ENCODE results near the gene ARIH2. TPM values are rescaled to one million over a fixed set of nuclear protein-coding genes. Genes with fewer than 3 reads are reported as not detected.
A peak's percentile ranks its signal among the peaks of the same experiment; 100 is the strongest.

The ARIH2 gene
- total RNA-seq, 1 donor from 2014 or later = 59.4 TPM

GRCh38 chr3:49020330-49021212 is 101.9 kb downstream of the ARIH2 start:
- TF ChIP-seq POLR2A (IDR thresholded peaks at IDR 0.05) (no peak), CTCF (IDR thresholded peaks at IDR 0.05) (no peak), POLR2AphosphoS5 (IDR thresholded peaks at IDR 0.05; ENCODE audit: insufficient read depth in 1 of 2, low read depth in 1 of 2) (no peak)
- intact Hi-C loops (cut with DNase I) = no loop called here
- Histone ChIP-seq H3K9me3 (no peaks in the 10 kb centered on the region), H3K4me3 (peak overlapping the region; percentile 95 to 99), H3K27me3 (no peaks in the 10 kb centered on the region), H3K27ac (peak overlapping the region; percentile 99), H3K36me3 (peaks cover 0 to 34% of the 10 kb centered on the region in 2 donors), H3K4me1 (peaks cover 54% of the 10 kb centered on the region)
- no peak for DNase-seq (ENCODE audit: extremely low spot score in 2 of 2)

- Histone ChIP-seq H3K9me3 (no peaks in the 10 kb centered on the region), H3K4me1 (peaks cover 57% of the 10 kb centered on the region)
- TF ChIP-seq POLR2A (IDR thresholded peaks at IDR 0.05) (peak; percentile 96 to 97), CTCF (IDR thresholded peaks at IDR 0.05) (no peak), POLR2AphosphoS5 (IDR thresholded peaks at IDR 0.05; ENCODE audit: insufficient read depth in 1 of 2, low read depth in 1 of 2) (peak; percentile 95 to 96)
Measured at GRCh38 chr3:49021213-49021812, 102.7 kb downstream of the ARIH2 start.

GRCh38 chr3:49021813-49022687 is 103.4 kb downstream of the ARIH2 start, which contains the start of gene NDUFAF3:
NDUFAF3 (plus strand) TSS chr3:49022121; CDS start chr3:49022145, 24 bp downstream.
- Histone ChIP-seq H3K4me3 (peak within 1 kb of the TSS; percentile 95 to 99), H3K27me3 (no peaks in the 10 kb centered on the region), H3K4me1 (peaks cover 52% of the 10 kb centered on the region), H3K27ac (peak within 1 kb of the TSS; percentile 99), H3K9me3 (no peaks in the 10 kb centered on the region), H3K36me3 (peaks cover 0 to 33% of the 10 kb centered on the region in 2 donors)
- peak in 1 of 2 donors; percentile 96 for DNase-seq (ENCODE audit: extremely low spot score in 2 of 2)
- peak in 1 of 2 donors; percentile 59 for TF ChIP-seq POLR2A (IDR thresholded peaks at IDR 0.05)
- peak in 1 of 2 donors; percentile 78 for TF ChIP-seq POLR2AphosphoS5 (IDR thresholded peaks at IDR 0.05; ENCODE audit: insufficient read depth in 1 of 2, low read depth in 1 of 2)
- peak; percentile 78 to 99 (median 98) for TF ChIP-seq CTCF (IDR thresholded peaks at IDR 0.05)
- intact Hi-C loops (cut with DNase I) = no loop called here

More at GRCh38 chr3:49021213-49021812, 102.7 kb downstream of the ARIH2 start:
- Histone ChIP-seq H3K27me3 (no peaks in the 10 kb centered on the region), H3K27ac (peak overlapping the region; percentile 99), H3K4me3 (peak overlapping the region; percentile 95 to 99), H3K36me3 (peaks cover 0 to 35% of the 10 kb centered on the region in 2 donors)
- intact Hi-C loops (cut with DNase I) = no loop called here
- peak; percentile 97 to 98 for DNase-seq (ENCODE audit: extremely low spot score in 2 of 2)

- intact Hi-C loops (cut with DNase I) = no loop called here
- Histone ChIP-seq H3K36me3 (peaks cover 0 to 33% of the 10 kb centered on the region in 2 donors), H3K4me1 (peaks cover 45% of the 10 kb centered on the region), H3K9me3 (no peaks in the 10 kb centered on the region), H3K27me3 (no peaks in the 10 kb centered on the region), H3K27ac (peak overlapping the region; percentile 99), H3K4me3 (peak overlapping the region; percentile 95 to 99)
- no peak for TF ChIP-seq CTCF (IDR thresholded peaks at IDR 0.05)
- TF ChIP-seq POLR2A (IDR thresholded peaks at IDR 0.05) = no peak
- TF ChIP-seq POLR2AphosphoS5 (IDR thresholded peaks at IDR 0.05; ENCODE audit: insufficient read depth in 1 of 2, low read depth in 1 of 2) = no peak
- peak in 1 of 2 donors; percentile 88 for DNase-seq (ENCODE audit: extremely low spot score in 2 of 2)
Measured at GRCh38 chr3:49022688-49023171, 104.1 kb downstream of the ARIH2 start.
